MM.1S (cell line): ENCODE measurements around the gene ARMC8.

Experiments
- DNase-seq: peaks from one replicate; pipeline ENCODE4 v3.0.0-alpha.2; 2015
- H2AFZ ChIP-seq: fragments of 300-600 bp; sonication (generic); 2 replicates; pipeline ENCODE4 v1.6.0; 2016; ENCODE audit warnings: antibody characterized with exemption, low read length
- H3F3A ChIP-seq: fragments of 300-600 bp; sonication (generic); 2 replicates; pipeline ENCODE4 v1.6.1; 2016; ENCODE audit warnings: mild to moderate bottlenecking, antibody characterized with exemption, low read length, moderate library complexity, mixed read lengths; ENCODE audit not compliant: insufficient read depth
- H3K27ac ChIP-seq: fragments of 300-600 bp; sonication (generic); 2 replicates; pipeline ENCODE4 v1.5.1; 2016; ENCODE audit warnings: mild to moderate bottlenecking, low read length
- H3K27me3 ChIP-seq: fragments of 300-600 bp; sonication (generic); replicated peaks from 2 replicates; pipeline ENCODE4 v1.6.0; 2016; ENCODE audit warnings: low read length; ENCODE audit not compliant: insufficient read depth
- H3K36me3 ChIP-seq: fragments of 300-600 bp; sonication (generic); replicated peaks from 2 replicates; pipeline ENCODE4 v1.6.1; 2016; ENCODE audit warnings: mild to moderate bottlenecking, low read length, mixed read lengths; ENCODE audit not compliant: insufficient read depth
- H3K4me1 ChIP-seq: fragments of 300-600 bp; sonication (generic); 2 replicates; pipeline ENCODE4 v1.6.1; 2016; ENCODE audit warnings: low read length, mixed read lengths
- H3K4me2 ChIP-seq: fragments of 300-600 bp; sonication (generic); 2 replicates; pipeline ENCODE4 v1.6.0; 2016; ENCODE audit warnings: low read depth, low read length
- H3K4me3 ChIP-seq: fragments of 300-600 bp; sonication (generic); 2 replicates; pipeline ENCODE4 v1.5.1; 2016; ENCODE audit warnings: low read length, mixed read lengths
- H3K79me2 ChIP-seq: fragments of 300-600 bp; sonication (generic); 2 replicates; pipeline ENCODE4 v1.6.1; 2016; ENCODE audit warnings: mixed run types, low read length, mixed read lengths
- H3K9ac ChIP-seq: fragments of 300-600 bp; sonication (generic); 2 replicates; pipeline ENCODE4 v1.6.1; 2016; ENCODE audit warnings: low read length, mixed read lengths
- H3K9me2 ChIP-seq: fragments of 300-600 bp; sonication (generic); replicated peaks from 2 replicates; pipeline ENCODE4 v1.6.1; 2016; ENCODE audit warnings: mild to moderate bottlenecking, low read length, mixed read lengths; ENCODE audit not compliant: insufficient read depth
- H3K9me3 ChIP-seq: fragments of 300-600 bp; sonication (generic); replicated peaks from 2 replicates; pipeline ENCODE4 v1.6.1; 2016; ENCODE audit warnings: mild to moderate bottlenecking, low read length, mixed read lengths; ENCODE audit not compliant: insufficient read depth
- H4K20me1 ChIP-seq: fragments of 300-600 bp; sonication (generic); 2 replicates; pipeline ENCODE4 v1.6.1; 2016; ENCODE audit warnings: mild to moderate bottlenecking, low read length, moderate library complexity, mixed read lengths; ENCODE audit not compliant: insufficient read depth
- CTCF ChIP-seq: fragments of 300-600 bp; sonication (generic); IDR thresholded peaks from 2 replicates; pipeline ENCODE4 v1.5.1; 2016; ENCODE audit warnings: antibody characterized with exemption, low read length, mixed read lengths
- EZH2 ChIP-seq: fragments of 300-600 bp; sonication (generic); optimal IDR thresholded peaks from 2 replicates; pipeline ENCODE3; 2017; ENCODE audit warnings: low read depth, mild to moderate bottlenecking, antibody characterized with exemption, low read length, mixed read lengths
- EZH2phosphoT487 ChIP-seq: fragments of 300-600 bp; sonication (generic); IDR thresholded peaks from 2 replicates; pipeline ENCODE4 v1.6.1; 2018; ENCODE audit warnings: antibody characterized with exemption, low read length

The ARMC8 gene

DNA sequence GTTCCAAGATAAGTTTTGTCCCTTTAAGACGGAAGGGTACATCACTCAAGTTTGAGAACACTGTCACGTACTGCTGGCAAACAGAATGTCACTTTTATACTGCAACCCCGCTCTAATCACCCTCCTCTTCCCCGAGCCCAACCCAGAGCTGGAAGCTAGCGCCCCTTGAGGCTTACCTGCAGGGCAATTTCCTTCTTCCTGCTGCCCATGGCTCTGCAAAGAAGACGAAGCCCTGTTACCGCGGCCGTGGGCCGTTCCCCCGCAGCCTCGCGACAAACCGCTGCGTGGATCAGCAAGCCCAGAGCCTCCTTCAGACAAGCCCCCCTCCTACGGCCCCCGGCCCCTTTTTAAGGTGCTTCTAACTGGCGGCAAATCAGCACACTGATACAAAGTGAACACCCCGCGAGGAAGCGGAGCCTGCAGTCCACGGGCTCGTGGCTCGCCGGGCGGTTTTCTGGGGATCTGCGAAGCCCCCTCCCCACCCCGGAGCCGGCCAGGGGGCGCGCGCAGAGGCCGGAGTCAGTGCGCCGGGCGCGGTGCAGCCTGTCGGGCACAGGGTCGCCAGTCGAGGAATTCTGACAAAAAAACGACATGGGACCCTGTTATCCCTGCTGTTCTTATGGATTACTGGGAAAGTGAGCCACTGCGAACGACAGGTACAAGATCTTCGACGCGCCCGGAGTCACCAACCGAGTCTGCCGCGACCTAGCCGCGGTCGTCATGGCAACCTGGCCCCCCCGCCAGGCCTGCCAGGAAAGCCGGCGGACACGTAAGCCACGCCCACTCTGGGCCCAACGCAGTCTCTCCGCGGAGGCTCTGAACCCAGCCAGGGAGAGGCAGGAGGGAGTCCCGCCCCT lies 142.3 kb downstream of the ARMC8 start, which contains the start of gene NME9:
Gene NME9 (minus strand): TSS at position 725 of the 857 bp plus-strand sequence. CDS start 516 bp downstream, at position 209.
- Histone ChIP-seq H2AFZ (peak within 1 kb of the TSS; percentile 90), H4K20me1 (no peaks in the 10 kb centered on the region), H3K9me3 (no peaks in the 10 kb centered on the region), H3K27ac (no peak within 1 kb of the TSS), H3K27me3 (0 out of 2 replicates have a peak, but pooled peaks cover 9% of the 10 kb centered on the region), H3K79me2 (no peaks in the 10 kb centered on the region), H3K36me3 (no peaks in the 10 kb centered on the region), H3K4me2 (peak within 1 kb of the TSS; percentile 100), H3K4me3 (peak within 1 kb of the TSS; percentile 75), H3F3A (no peaks in the 10 kb centered on the region), H3K9me2 (no peaks in the 10 kb centered on the region), H3K4me1 (peaks cover 6% of the 10 kb centered on the region; the same call in 1 of the 2 replicates), H3K9ac (peak within 1 kb of the TSS; percentile 41; the same call in 1 of the 2 replicates)
- no peak for TF ChIP-seq EZH2phosphoT487
- TF ChIP-seq EZH2, result no peak
- TF ChIP-seq CTCF, result peak; percentile 83
- DNase-seq, result peak; percentile 85

GRCh38 chr3:138329984-138330293 lies 142.8 kb downstream of the ARMC8 start:
- Histone ChIP-seq H3F3A (no peaks in the 10 kb centered on the region), H3K9me3 (no peaks in the 10 kb centered on the region)

GRCh38 chr3:138331143-138331894 lies 144.2 kb downstream of the ARMC8 start:
- Histone ChIP-seq H3K79me2 (no peaks in the 10 kb centered on the region), H3K4me3 (no peak overlapping the region), H2AFZ (no peak overlapping the region), H3K27ac (no peak overlapping the region), H3K4me1 (peaks cover 6% of the 10 kb centered on the region; the same call in 1 of the 2 replicates), H3K9me2 (no peaks in the 10 kb centered on the region), H3K36me3 (no peaks in the 10 kb centered on the region), H3K9ac (no peak overlapping the region), H3K9me3 (no peaks in the 10 kb centered on the region), H3F3A (no peaks in the 10 kb centered on the region), H3K4me2 (no peak overlapping the region), H4K20me1 (no peaks in the 10 kb centered on the region), H3K27me3 (0 out of 2 replicates have a peak, but pooled peaks cover 9% of the 10 kb centered on the region)
- TF ChIP-seq CTCF, result peak; percentile 30
- no peak for TF ChIP-seq EZH2phosphoT487
- TF ChIP-seq EZH2, result no peak
- peak; percentile 19 for DNase-seq

More at GRCh38 chr3:138329984-138330293, 142.8 kb downstream of the ARMC8 start:
- H3K36me3 ChIP-seq, result no peaks in the 10 kb centered on the region
- no peak for DNase-seq
- no peaks in the 10 kb centered on the region for H3K9me2 ChIP-seq
- H3K9ac ChIP-seq, result no peak overlapping the region
- H2AFZ ChIP-seq, result peak overlapping the region; percentile 90
- no peaks in the 10 kb centered on the region for H4K20me1 ChIP-seq
- no peak for TF ChIP-seq EZH2phosphoT487
- TF ChIP-seq CTCF, result no peak
- TF ChIP-seq EZH2, result no peak
- H3K4me3 ChIP-seq, result peak overlapping the region; percentile 75
- H3K27me3 ChIP-seq, result 0 out of 2 replicates have a peak, but pooled peaks cover 9% of the 10 kb centered on the region
- no peaks in the 10 kb centered on the region for H3K79me2 ChIP-seq
- H3K4me2 ChIP-seq, result peak overlapping the region; percentile 100
- no peak overlapping the region for H3K27ac ChIP-seq
- peaks cover 6% of the 10 kb centered on the region; the same call in 1 of the 2 replicates for H3K4me1 ChIP-seq
